Activated CD4-positive, alpha-beta T cell treated with anti-CD3 and anti-CD28 coated beads, Interleukin-2, Interleukin-6, amounts not matched to agents 100 ng/mL and 50 ng/mL, durations not matched to agents 16 hours and 8 hours (primary cell): ENCODE data around the gene C19orf67.

ENCODE experiments used
- DNase-seq: peaks from one replicate; pipeline ENCODE4 v3.0.0-alpha.2; 2020

The C19orf67 gene

DNA sequence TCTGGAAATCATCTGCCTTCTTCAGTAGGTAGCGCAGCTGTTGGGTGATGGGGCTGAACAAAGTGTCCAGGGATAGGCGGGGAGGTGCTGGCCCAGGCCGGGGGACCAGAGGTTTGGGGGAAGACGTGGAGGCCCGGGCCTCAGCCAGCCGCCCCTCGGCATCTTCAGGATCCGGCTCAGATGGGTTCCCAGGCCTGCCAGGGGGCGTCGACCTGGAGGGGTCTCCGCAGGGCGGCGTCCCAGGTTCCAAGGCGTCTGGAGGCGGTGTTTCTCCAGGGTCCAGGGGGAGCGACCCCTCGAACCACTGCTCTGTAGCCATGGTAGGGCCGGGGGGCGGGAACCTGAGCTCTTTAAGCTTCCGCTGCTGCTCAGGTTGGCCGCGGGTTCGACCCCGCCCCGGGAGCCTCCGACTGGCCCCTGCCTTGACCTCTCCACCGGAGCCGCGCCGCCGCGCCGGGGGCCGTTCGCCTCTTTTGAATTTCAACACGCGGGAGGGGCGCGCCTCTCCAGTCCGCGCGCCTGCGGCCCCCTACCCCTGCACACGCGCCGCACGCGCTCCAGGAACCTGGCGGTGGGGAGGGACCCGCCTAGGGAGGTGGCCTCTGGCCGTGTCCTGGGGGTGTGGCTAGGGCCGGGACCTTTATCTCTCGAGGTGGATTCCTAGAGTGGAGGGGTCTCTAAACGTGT is at the start of gene C19orf67:
Gene C19orf67 (minus strand): TSS at position 475 of the 687 bp plus-strand sequence. CDS start 156 bp downstream, at position 319.
- no peak for DNase-seq

DNA sequence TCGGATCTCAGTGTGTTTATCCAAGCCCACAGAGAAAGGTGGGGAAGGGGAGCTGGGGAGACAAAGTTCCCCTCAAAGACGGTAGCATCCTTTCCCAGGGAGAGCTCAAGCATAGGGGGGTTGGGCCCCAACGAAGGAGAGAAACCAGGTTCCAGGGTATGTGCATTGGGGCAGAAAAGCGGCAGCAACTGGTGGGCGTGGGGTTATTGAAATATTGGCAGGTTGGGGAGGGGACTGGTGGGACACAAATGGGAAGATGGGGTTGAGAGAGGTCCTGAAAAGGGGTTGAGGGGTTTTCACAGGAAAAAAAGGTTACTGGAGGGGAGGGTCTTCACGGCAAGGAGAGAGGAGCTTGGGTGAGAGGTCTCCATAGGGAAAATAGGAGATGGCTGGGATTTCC is 49.8 kb upstream of the C19orf67 start:
- no peak for DNase-seq

DNA sequence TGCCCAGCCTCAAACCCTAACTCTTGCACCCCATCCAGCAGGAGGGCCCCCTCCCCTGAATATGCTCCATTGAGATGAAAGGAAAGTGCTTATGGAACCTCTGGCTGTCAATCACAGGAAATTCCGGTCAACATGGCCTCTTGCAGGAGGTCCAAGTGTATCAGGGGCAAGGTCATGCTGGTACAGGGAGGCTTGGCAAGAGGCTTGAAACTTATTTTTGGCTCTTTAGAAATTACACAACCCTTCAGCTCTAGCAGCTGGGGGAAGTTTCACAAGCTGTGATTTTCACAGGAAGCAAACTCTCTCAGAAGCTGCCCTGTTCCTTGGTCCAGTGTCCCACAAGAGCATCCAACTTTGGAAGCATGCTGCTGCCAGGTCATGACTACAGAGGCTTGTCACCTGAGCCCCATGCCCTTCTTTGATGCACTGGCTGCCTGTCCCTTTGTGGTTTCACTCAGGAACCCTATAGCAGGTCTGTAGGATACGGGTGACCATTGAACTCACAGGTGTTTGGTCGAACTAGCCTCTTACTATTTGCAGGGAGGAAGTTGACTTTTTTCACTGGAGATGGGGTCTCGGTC is 42.4 kb upstream of the C19orf67 start:
- DNase-seq: no peak

DNA sequence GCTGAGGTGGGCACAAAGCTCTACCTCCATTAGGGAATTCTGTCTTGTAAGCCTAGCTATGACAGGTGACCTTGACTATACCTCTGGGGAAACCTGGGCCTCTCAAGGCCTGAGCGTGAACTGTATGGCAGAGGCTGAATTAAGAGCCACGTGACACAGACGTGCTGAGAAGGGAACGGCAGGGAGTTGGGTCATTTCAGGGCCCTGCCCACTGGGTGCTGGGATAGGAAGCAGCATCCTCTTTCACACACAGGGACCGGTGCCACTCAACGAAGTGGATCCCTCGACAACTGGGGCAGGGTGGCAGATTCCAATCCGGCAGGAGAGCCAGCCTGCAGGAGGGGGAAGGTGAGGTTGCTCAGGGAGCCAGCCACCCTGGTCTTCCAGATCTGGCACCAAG is 41.6 kb upstream of the C19orf67 start:
- DNase-seq: no peak

DNA sequence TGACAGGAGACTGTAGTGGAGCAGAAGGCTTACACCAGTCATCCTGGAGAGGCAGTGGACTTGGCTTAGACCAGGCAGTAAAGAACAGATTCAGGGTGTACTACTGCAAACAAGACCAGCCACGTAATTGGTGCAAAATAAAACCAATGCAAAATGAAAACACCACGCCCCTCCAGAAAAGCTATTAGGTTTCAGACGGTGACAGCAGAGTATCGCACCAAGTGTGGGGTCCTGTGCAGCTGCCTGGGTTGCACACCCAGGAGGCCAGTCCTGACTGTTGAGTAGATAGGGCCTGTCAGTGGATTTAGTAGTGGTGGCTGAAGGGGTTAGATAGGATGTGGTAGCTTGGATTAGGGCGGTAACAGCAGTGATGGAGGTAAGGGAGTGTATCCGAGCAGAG is 37.3 kb upstream of the C19orf67 start:
- no peak for DNase-seq

DNA sequence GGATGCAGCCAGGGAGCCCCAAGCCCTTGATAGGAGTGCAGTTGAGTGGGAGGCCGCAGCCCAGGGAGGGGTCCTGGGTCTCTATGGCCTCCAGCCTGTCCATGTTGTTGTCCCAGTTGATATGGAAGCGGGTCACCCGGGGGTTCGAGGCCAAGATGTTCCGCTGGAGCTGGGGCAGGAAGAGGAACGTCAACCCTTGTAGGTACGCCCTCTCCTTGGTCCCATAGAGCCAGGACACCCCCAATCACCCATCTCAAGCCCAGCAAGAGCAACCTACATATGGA is 34.9 kb upstream of the C19orf67 start:
- no peak for DNase-seq

DNA sequence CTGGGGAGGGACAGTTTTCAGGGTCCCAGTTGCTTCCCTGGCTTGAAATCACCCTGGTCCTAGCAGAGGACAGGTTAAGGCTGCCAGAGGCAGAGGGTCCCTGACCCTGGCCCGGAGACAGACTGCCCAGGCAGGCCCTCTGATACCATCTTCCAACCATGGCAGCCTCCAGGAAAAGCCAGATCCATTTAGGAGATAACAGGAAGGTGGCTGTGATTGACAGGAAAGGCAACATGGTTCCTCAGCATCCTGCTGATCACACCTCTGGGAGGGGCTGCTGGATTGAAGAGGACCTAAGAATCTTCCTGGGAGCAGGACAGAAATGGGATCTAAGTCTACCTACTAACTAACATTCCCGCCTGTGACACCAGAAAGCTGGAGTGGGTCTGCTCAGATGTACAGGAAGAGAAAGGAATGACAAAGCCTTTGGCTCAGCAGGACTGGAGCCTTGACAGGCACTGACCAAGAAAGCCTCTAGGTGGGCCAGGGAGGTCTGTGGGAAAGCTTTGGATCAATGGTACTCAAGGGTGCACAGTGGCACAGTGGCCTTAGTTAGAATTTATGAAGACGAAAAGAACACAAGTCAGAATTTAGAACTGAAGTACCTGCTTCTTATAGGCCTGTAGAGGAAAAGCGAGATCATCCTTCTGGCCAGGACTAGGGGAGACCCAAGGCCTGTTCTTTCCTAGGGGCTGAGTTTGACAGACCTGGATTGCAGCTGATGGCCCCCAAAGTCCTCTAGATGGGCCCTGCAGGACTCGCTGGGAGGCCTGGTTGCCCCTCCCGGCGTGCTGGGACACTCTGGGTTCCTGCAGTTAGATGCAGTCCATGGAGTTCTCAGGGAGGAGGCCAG is 34.3 kb upstream of the C19orf67 start:
- no peak for DNase-seq

DNA sequence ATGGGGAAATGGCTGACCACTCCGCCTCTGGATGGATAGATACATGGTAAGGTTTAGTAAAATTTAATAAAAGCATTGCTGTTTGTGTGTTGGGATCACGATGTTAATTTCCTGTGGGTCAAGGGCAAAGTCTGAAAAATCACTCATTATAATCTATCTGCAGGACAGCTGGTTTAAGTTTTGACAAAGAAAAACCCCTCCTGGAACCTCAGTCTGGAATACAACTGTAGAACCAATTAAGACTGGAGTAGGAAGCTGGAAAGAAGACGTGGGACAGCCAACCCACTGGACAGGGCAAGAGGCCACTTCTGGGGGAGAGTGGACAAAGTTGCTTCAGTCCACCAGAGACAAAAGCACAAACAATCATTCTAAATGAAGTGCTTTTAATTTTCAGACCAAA is 33.6 kb upstream of the C19orf67 start:
- no peak for DNase-seq

DNA sequence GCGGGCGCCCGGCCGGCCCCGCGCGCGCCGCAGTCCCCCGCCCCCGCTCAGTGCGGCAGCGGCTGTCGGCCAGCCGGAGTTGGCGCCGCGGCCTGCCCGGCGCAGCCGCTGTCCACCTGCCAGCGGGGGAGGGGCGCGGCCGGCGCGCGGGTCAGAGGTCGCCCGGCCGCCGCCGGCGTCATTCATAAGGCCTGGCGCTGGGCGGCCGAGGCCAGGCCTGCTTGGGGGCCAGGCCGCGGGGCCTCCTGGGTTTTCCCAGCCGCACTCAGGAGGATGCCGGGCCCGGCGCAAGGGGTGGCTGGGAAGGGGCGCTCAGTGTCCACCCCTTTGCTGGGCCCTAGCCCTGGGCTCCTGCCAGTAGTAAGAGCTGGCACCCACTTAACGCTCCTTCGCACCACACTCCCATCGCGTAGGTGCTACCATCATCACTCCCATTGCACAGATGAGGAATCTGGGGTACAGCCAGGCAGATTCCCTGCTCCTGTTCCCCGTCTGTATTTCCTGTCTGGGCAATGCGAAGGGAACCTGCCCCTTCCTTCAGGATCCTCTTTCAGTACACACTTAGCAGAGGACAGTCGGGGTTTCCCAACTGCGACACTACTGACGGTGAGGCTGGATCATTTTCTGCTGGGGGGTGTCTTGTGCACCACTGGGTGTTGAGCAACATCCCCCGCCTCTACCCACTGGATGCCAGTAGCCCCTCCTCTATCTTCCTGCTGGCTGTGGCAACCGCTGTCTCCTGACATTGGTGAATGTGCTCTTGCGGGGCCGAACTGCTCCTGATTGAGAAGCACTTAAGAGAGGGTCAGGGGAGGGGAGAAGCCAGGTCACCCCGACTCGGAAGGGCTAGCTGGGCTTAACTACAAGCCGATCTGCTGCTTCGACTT is 32.8 kb upstream of the C19orf67 start:
- peak; percentile 36 for DNase-seq

DNA sequence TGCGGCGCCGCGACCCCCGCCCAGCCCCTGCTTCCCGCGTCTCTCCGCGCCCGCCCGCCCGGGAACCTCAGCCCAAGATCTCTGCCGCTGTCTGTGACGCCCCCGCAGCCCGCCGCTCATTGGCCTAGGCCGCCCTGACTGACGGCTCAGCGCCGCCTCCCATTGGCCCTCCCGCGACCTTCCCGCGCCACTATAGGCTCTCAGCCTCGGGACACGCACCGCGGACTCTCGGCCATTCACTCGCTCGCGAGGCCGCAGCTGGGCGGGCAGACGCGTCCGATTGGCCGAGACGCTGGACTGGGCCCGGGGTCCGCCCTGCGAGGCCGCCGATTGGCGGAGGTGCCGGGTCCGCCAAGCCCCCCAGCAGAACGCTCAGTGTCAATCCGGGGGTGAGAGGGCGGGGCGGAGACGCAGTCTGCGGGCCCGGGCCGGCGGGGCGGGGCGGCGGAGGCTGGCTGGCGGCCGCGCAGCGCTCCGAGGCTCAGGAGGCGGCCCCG is 32.1 kb upstream of the C19orf67 start, which contains the start of gene PRKACA:
Gene PRKACA (minus strand): TSS at position 95 of the 497 bp plus-strand sequence. CDS start 215 bp downstream, outside the sequence.
- peak; percentile 99 for DNase-seq

DNA sequence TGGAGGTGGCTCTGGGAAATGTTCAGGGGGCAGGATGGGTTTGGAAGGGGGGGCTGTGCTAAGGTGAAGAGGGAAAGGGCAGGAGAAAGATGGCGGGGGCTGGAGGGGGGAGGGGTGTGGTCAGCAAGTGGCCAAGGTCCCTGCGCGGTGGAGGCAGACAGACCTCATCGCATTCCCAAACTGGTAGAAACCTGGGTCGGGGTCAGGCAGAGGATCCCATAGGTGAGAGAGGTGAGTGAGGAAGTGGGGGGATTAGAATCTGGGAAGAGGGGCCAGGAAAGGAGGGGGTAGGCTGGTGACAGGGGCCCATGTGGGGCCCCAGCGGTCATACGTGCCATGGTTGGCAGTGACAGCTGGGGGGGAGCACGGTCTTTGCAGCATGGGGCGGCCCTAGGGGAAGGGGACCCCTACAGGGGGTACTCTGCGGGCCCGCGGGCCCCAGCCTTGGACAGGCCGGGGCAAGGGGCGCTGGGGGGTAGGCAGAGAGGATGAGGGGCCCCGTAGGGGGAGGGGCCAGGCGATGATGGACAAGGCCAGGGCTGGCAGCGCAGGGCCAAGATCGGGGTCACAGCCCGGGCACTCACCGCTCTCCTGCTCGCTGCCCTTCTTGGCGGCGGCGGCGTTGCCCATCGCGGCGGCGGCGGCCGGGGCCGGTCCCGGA is 31.5 kb upstream of the C19orf67 start:
- DNase-seq: no peak

DNA sequence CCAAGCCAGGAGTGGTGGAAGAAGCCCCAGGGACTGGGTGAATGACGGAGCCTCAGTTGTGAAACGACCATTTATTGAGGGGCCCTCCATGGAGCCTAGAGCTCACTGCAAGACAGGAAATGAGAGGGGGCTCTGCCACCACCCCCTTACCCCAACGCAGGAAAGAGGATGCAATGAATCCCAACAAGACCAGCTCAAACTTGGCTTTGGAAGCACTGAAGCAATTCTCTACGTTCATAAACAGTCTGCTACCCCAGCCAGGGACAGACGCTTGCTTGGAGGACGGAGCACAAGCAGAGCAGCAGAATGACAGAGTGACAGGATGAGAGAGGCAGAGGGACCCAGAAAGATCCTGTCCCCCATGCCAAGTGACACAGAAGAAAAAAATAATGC is 30.9 kb upstream of the C19orf67 start:
- DNase-seq: no peak

DNA sequence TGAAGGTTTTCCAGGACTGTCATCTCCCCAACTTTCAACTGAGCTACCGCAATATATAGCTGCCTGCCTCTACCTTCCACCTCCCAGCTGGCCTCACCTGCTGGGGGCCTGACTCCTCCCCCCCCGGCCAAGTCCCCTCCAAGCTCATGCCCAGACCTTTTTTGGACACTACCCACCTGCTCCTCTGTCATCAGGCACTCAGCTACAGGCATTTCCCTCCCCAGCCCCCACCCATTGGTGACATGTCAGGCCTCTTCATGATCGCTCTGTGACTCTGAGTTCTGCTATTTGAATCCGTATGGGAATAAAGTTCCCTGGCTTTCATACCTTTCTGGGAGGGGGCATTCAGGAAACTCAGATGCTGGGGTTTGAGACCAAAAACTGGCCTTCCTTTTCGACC is 30.2 kb upstream of the C19orf67 start:
- DNase-seq: no peak

DNA sequence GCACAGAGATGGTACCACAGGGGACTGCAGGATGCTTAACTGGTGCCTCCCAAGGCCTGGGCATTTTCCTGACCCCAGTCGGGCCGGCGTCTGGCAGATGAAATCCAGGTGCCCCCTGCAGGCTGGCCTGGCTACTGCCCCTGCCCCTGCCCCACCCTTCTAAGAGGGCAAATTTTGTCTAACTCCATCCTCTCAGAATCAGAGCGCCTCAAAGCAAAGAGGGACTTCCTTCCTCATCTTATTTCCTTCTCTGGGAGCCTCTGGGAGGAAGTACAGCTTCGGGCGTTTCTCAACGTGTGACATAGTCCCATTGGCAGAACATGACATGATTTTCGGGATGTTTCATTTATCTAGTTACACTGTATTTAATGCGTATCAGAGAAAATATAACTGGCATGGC is 29.3 kb upstream of the C19orf67 start:
- peak; percentile 61 for DNase-seq

DNA sequence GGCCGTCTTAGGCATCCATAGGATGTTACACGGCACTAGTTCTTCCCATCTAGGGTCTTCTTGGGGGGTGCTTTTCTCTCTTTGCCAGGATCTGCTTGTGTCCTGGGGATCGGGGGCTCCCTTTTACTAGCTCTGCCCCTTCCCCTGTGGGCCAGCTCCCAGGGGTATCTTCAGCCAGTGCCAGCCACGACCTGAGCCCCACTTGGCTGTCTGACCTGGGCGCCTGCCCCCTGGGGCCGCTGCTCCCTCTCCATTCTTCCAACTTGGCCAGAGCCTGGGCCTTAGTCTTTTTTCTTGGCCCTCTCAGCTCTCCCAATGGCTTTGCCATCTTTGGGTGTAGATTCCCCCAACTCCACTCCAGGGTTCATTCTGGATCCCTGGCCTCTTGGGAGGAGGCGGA is 28.9 kb upstream of the C19orf67 start:
- no peak for DNase-seq

DNA sequence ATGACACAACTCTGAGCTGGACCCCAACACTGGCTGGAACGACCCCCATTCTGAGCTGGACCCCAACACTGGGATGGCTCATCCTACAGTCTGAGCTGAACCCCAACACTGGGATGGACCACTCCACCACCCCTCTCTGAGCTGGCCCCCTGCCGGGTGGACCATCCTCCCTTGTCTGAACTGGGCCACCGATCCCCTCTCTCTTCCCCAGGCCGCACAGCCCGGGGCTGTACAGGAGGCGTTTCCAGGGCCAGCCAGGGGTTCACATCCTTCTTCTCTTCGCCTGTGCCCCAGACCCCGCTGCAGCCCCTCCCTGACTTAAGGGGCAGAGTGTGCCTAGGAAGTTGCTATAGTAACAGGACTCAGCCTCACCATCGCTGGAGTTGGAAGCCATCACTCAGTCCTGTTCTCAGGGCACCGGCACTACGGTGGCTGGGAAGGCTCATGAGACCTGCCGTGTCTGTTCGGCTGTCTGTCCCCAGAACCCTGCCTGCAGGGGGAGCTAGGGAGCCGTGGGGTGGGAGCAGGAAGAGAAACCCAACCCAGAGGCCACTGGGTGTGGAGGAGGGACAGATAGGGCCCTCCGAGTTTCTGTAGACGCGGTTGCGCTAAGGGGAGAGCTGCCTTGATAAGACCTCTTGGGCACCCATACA is 28.3 kb upstream of the C19orf67 start:
- peak; percentile 79 for DNase-seq

DNA sequence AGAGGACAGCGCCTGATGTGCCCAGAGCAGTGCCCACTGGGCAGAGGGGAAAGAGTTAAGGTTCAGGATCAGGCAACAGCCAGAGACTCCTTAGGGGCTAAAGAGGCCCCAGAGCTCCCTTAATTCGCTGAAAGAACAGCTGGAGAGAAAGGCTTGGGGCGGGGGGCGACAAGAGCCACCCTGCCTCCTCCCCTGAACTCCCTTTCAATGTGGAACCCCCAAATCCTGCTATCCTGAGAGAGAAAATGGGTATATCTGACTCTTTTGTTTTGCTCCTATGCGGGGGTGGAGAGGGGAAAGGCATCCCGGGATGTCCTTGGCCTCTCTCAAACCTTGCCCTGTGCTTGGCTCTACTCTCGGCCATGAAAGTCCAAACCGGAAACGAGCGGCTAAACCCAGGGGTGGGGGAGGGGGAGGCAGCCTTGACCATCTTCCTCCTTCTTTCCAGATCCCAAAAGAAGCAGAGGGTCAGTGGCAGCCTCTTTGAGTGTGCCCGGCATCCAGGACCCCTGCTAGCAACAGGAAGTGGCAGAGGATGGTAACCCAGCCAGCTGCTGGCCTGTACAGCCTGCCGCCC is 27.3 kb upstream of the C19orf67 start:
- no peak for DNase-seq

DNA sequence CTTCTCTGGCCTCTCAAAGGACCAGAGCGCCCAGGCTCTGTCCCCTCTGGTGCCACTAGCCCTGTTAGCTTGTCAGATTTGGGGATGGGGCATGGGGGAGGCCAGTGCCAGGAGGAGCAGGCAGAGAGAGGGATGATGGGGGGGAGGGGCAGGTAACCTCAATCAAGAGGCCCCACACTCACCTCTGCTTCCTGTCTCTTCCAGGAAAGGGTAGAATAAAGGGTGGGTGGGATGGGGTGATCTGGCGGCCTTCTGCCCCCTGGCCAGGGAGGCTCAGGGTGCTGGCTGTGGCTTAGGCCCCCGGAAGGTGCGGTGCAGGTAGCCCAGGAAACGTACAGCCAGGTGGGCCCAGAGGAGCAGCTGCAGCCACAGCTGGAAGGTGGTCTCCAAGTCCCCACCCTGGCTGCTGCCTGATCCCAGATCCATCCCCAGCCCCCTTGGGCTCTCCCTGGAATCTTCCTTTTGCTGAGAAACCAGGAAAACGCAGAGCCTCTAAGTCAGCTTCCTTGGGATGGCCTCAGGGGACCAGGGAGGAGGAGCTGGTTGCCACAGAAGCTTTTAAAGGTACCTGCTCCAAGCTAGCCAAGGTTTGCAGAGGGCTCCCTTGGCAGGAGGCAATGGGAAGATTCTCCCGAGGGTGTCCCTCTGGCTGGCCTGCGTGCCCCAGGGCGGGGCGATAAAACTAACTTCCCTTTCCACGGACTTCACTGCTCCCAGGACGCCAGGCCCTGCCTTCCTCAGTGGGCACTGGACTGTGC is 26.6 kb upstream of the C19orf67 start:
- no peak for DNase-seq

DNA sequence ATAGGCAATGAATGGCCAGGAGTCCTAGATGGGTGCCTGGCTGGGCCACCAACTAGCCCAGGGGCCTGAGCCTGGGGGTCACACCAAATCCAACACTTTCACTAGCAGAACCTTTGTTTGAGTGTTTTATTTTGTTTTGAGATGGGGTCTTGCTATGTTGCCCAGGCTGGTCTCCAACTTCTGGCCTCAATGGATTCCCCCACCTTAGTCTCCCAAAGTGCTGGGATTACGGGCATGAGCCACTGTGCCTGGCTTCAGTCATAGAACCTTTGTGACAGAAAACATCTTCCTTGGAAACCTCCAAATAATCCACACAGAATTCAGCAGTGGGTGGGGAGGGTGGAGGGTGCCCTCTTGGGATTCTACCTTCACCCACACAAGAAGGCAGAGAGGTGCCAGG is 25.9 kb upstream of the C19orf67 start:
- no peak for DNase-seq

DNA sequence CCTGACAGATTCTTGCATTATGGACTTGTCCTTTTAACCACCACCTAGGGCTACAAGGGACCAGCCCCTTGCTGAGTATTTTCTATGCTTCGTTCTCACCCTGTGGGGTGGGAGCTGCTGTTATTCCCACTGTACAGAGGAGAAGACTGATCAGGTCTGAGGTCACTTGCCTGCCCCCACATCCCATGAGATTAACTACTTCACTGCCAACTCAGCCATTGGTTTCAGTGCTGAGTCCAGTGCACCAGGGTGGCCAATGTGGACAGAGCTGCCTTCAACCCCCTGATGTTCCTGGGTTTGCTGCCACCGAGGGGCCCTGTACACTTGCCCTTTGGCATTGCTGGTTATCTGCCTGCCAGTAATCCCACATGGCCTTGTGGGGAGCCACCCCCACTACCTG is 25.1 kb upstream of the C19orf67 start:
- DNase-seq: no peak
